Astrocyte of the spinal cord (primary cell): Measurements from ENCODE around the gene KLF12.

Experiments used
- DNase-seq: peaks from one replicate; pipeline ENCODE4 v3.0.0; 2011; ENCODE audit warnings: low read depth, low spot score
- H3K4me3 ChIP-seq: 2 replicates; pipeline ENCODE4 v1.5.1; 2011; ENCODE audit warnings: low read depth, mild to moderate bottlenecking, low read length, moderate library complexity
- CTCF ChIP-seq: IDR thresholded peaks from 2 replicates; pipeline ENCODE4 v1.5.1; 2012; ENCODE audit warnings: low read depth, mild to moderate bottlenecking, low read length, inconsistent platforms
- in situ Hi-C: cut with HindIII; loops from 2 replicates; pipeline ENCODE4 v1.10.0; 2017; ENCODE audit warnings: low sequenced_read_pairs

KLF12 gene

DNA sequence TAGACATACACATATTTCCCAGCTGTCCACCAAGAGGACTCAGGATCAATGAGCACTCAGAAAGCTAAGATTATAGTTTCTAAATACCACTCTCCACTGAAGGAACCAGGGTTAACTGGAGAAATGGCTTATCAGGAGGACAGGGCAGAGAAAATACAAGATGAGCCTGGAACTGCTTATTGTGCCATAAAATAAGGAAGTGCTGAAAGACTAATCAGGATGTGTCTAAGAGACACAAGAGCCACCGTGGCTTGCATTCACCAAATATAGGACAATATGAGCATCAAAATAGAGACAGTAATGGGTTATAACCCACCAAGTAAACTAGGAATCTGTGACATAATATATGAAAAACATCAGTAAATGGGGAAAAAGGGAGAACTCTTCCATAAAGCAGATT lies 32.8 kb downstream of the KLF12 start:
- TF ChIP-seq CTCF = no peak
- no peak for DNase-seq
- in situ Hi-C loops = no loop called here
- no peak overlapping the region for H3K4me3 ChIP-seq

DNA sequence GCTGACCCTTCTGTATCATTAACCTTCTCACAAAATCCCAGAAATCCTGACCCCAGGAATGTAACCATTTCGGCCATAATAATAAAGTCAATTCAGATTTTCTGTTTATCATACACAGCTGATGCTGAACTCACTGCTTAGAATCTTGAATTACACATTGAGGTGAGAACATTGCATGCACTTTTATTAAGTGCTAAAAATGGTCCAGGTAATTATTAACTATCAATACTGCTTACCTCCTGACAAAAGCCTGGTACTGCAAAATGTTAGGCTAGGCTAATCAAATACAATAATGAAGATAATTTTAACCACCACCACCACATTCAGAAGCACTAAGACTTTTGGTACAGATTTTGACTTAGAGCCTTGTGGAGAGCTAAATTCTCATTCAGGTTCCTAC lies 36.1 kb downstream of the KLF12 start:
- H3K4me3 ChIP-seq = no peak overlapping the region
- in situ Hi-C loops = no loop called here
- no peak for DNase-seq
- TF ChIP-seq CTCF = no peak

- H3K4me3 ChIP-seq = no peak overlapping the region
- no peak for TF ChIP-seq CTCF
- in situ Hi-C loops = no loop called here
- DNase-seq = no peak
Measured at GRCh38 chr13:74097116-74097515, 37.1 kb downstream of the KLF12 start.

- H3K4me3 ChIP-seq = no peak overlapping the region
- TF ChIP-seq CTCF = no peak
- DNase-seq = no peak
- in situ Hi-C loops = no loop called here
Measured at GRCh38 chr13:74093691-74094090, 40.5 kb downstream of the KLF12 start.

GRCh38 chr13:74092711-74093110 lies 41.5 kb downstream of the KLF12 start:
- in situ Hi-C loops = no loop called here
- TF ChIP-seq CTCF = no peak
- no peak for DNase-seq
- no peak overlapping the region for H3K4me3 ChIP-seq

DNA sequence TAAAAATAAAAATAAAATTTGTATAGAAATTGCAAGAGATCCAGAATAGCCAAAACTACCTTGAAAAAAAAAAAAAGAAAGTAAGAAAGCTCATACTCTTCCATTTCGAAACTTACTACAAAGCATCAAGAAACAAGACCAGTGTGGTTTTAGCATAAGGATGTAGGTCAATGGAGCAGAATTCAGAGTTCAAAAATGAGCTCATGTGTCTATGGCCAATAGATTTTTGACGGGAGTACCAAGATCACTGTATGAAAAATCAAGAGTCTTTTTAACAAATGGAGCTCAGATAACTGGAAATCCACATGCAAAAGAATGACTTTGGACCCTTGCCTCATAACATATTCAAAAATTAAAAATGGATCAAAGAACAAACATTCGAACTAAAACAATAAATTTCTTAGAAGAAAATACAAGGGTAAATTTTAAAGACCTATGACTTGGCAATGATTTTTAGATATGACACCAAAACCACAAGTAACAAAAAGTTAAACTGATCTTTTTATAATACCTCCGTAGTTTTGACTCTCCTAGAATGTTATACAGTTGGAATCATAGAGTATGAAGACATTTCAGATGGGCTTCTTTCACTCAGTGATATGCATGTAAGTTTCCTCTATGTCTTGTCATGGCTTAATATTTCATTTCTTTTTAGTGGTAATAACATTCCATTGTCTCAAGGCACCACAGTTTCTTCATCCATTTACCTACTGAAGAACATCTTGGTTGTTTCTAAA lies 43.2 kb downstream of the KLF12 start:
- no peak for DNase-seq
- in situ Hi-C loops = no loop called here
- TF ChIP-seq CTCF = no peak
- no peak overlapping the region for H3K4me3 ChIP-seq
